Loucy (cell line): ENCODE data around the gene CRACR2A.

Experiments
- H2AFZ ChIP-seq: fragments of 200-600 bp; sonication (generic); 2 replicates; pipeline ENCODE4 v1.6.0; 2016; ENCODE audit warnings: antibody characterized with exemption, mild to moderate bottlenecking, low read length, moderate library complexity
- H3F3A ChIP-seq: fragments of 200-600 bp; 2 replicates; pipeline ENCODE4 v1.6.0; 2016; ENCODE audit warnings: antibody characterized with exemption, low read depth, mild to moderate bottlenecking
- H3K27me3 ChIP-seq: fragments of 200-600 bp; sonication (generic); 2 replicates; pipeline ENCODE4 v1.6.1; 2014; ENCODE audit warnings: low read length, mild to moderate bottlenecking; ENCODE audit not compliant: insufficient read depth, poor library complexity, severe bottlenecking
- H3K36me3 ChIP-seq: fragments of 200-600 bp; sonication (generic); 2 replicates; pipeline ENCODE4 v1.6.1; 2016; ENCODE audit warnings: low read length; ENCODE audit not compliant: insufficient read depth
- H3K4me1 ChIP-seq: fragments of 200-600 bp; sonication (generic); 2 replicates; pipeline ENCODE4 v1.5.1; 2014; ENCODE audit warnings: low read length, mild to moderate bottlenecking; ENCODE audit not compliant: insufficient read depth, poor library complexity, severe bottlenecking
- H3K4me2 ChIP-seq: fragments of 200-600 bp; sonication (generic); 2 replicates; pipeline ENCODE4 v1.6.0; 2014; ENCODE audit warnings: antibody characterized with exemption, low read length, low read depth, mild to moderate bottlenecking; ENCODE audit not compliant: poor library complexity, severe bottlenecking
- H3K4me3 ChIP-seq: fragments of 200-600 bp; sonication (generic); 2 replicates; pipeline ENCODE4 v1.5.1; 2014; ENCODE audit warnings: low read length, mild to moderate bottlenecking, mixed read lengths; ENCODE audit not compliant: poor library complexity, severe bottlenecking
- H3K79me2 ChIP-seq: fragments of 200-600 bp; sonication (generic); 2 replicates; pipeline ENCODE4 v1.6.1; 2014; ENCODE audit warnings: low read length; ENCODE audit not compliant: insufficient read depth
- H3K9ac ChIP-seq: fragments of 200-600 bp; sonication (generic); 2 replicates; pipeline ENCODE4 v1.6.0; 2014; ENCODE audit warnings: mild to moderate bottlenecking, low read depth, low read length, moderate library complexity; ENCODE audit not compliant: poor library complexity, severe bottlenecking
- H3K9me2 ChIP-seq: fragments of 200-600 bp; sonication (generic); replicated peaks from 2 replicates; pipeline ENCODE4 v1.6.1; 2016; ENCODE audit warnings: low read depth, low read length, mixed read lengths
- H3K9me3 ChIP-seq: fragments of 200-600 bp; sonication (generic); 2 replicates; pipeline ENCODE4 v1.6.1; 2014; ENCODE audit warnings: mild to moderate bottlenecking, antibody characterized with exemption, low read length, low read depth; ENCODE audit not compliant: insufficient read depth
- H4K20me1 ChIP-seq: fragments of 200-600 bp; sonication (generic); 2 replicates; pipeline ENCODE4 v1.6.0; 2014; ENCODE audit warnings: antibody characterized with exemption, low read length, mild to moderate bottlenecking; ENCODE audit not compliant: insufficient read depth, poor library complexity, severe bottlenecking
- EZH2phosphoT487 ChIP-seq: fragments of 200-600 bp; IDR thresholded peaks from 2 replicates; pipeline ENCODE4 v1.6.1; 2018; ENCODE audit warnings: antibody characterized with exemption, mild to moderate bottlenecking, moderate library complexity, borderline replicate concordance
- TF ChIP-seq, protein P1 (sequence below): fragments of 200-600 bp; sonication (generic); conservative IDR thresholded peaks from 2 replicates; pipeline ENCODE4 v1.5.1; 2014; ENCODE audit warnings: mild to moderate bottlenecking, antibody characterized with exemption, low read length

CRACR2A gene

DNA sequence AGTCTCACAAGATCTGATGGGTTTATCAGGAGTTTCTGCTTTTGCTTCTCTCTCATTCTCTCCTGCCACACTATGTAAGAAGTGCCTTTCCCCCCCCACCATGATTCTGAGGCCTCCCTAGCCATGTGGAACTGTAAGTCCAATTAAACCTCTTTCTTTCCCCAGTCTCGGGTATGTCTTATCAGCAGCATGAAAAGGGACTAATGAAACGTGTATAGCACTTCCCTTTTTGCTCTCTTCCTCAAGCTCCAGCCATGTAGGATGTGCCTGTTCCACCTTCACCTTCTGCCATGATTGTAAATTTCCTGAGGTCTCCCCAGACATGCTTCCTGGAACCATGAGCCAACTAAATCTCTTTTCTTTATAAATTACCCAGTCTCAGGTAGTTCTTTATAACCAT lies 7.0 kb upstream of the CRACR2A start:
- H3K9me2 ChIP-seq: no peaks in the 10 kb centered on the region
- no peak overlapping the region for H2AFZ ChIP-seq
- no peaks in the 10 kb centered on the region for H3K79me2 ChIP-seq
- no peaks in the 10 kb centered on the region for H3K9me3 ChIP-seq
- H3K9ac ChIP-seq: no peak overlapping the region
- H3K4me3 ChIP-seq: no peak overlapping the region
- peaks cover under 1% of the 10 kb centered on the region for H3K4me1 ChIP-seq
- no peaks in the 10 kb centered on the region for H3K27me3 ChIP-seq
- no peak for TF ChIP-seq EZH2phosphoT487
- TF ChIP-seq, protein P1, sequence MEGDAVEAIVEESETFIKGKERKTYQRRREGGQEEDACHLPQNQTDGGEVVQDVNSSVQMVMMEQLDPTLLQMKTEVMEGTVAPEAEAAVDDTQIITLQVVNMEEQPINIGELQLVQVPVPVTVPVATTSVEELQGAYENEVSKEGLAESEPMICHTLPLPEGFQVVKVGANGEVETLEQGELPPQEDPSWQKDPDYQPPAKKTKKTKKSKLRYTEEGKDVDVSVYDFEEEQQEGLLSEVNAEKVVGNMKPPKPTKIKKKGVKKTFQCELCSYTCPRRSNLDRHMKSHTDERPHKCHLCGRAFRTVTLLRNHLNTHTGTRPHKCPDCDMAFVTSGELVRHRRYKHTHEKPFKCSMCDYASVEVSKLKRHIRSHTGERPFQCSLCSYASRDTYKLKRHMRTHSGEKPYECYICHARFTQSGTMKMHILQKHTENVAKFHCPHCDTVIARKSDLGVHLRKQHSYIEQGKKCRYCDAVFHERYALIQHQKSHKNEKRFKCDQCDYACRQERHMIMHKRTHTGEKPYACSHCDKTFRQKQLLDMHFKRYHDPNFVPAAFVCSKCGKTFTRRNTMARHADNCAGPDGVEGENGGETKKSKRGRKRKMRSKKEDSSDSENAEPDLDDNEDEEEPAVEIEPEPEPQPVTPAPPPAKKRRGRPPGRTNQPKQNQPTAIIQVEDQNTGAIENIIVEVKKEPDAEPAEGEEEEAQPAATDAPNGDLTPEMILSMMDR: no peak
- H3K36me3 ChIP-seq: no peaks in the 10 kb centered on the region
- no peak overlapping the region for H3K4me2 ChIP-seq
- no peaks in the 10 kb centered on the region for H3F3A ChIP-seq
- no peaks in the 10 kb centered on the region for H4K20me1 ChIP-seq

DNA sequence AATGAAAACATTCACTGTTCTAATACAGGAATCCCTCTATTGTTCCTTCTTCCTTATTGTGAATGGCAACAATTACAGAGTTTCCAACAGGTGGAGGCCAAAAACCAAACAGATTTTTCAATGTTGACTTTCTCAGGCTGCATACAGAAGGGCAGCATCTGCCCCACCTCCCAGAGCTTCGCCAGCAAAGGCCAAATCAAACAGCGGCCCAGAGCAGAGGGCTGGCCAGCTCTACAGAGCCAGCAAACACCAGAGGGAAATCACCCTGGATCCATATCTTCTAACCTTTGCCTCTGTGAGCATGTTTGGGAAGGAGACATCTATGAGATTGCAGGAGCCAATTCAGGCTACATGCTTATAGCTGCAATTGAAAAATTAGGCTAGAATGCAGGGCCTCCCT lies 4.4 kb upstream of the CRACR2A start:
- Histone ChIP-seq H3K9ac (no peak overlapping the region), H3K4me1 (peaks cover 21% of the 10 kb centered on the region), H3K9me3 (no peaks in the 10 kb centered on the region), H3F3A (0 out of 2 replicates have a peak, but pooled peaks cover 4% of the 10 kb centered on the region), H3K4me2 (no peak overlapping the region), H3K9me2 (no peaks in the 10 kb centered on the region), H3K79me2 (peaks cover under 1% of the 10 kb centered on the region; the same call in 1 of the 2 replicates), H4K20me1 (no peaks in the 10 kb centered on the region), H3K4me3 (no peak overlapping the region), H3K36me3 (no peaks in the 10 kb centered on the region), H2AFZ (no peak overlapping the region), H3K27me3 (no peaks in the 10 kb centered on the region)
- TF ChIP-seq, protein P1: no peak
- TF ChIP-seq EZH2phosphoT487: no peak

DNA sequence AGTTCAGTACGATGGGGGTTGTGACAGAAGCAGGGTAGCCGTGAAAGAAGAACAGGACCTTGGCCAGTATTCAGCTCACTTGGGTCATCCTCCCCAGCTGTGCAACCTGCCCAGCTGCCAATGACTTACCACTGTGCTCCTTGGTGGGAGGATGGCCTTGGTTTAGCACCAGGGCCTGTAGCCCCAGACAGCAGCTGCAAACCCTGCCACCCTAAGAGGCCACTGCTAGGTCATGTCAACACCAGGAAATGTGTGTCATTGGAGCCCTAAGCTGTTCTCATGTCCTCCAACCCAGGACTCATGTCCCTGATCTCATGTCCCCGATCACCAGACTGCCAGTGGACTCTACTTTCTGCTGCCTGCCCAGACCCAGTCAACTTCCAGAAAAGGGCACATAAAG lies 3.0 kb upstream of the CRACR2A start:
- Histone ChIP-seq H3K4me2 (no peak overlapping the region), H3K4me1 (peaks cover 33% of the 10 kb centered on the region), H2AFZ (no peak overlapping the region), H3K9me2 (no peaks in the 10 kb centered on the region), H3K36me3 (no peaks in the 10 kb centered on the region), H3K27me3 (no peaks in the 10 kb centered on the region), H3K9ac (no peak overlapping the region), H3K79me2 (peaks cover 14% of the 10 kb centered on the region), H3K9me3 (no peaks in the 10 kb centered on the region), H3F3A (0 out of 2 replicates have a peak, but pooled peaks cover 4% of the 10 kb centered on the region), H3K4me3 (no peak overlapping the region), H4K20me1 (no peaks in the 10 kb centered on the region)
- no peak for TF ChIP-seq EZH2phosphoT487
- TF ChIP-seq, protein P1: no peak
